Spleen (tissue), 7 donors: ENCODE results near the gene CDC42BPG.
A peak's percentile ranks its signal among the peaks of the same experiment; 100 is the strongest.

Source experiments
- POLR2A ChIP-seq, 3 donors: fragments of 450-650 bp; IDR thresholded peaks; one replicate each; pipeline ENCODE4 v1.5.1; 2017; ENCODE audit warnings: antibody characterized with exemption in 3 of 3, mild to moderate bottlenecking in 1 of 3
- TF ChIP-seq, protein P1 (sequence below), 11 experiments: fragments of 200-600 bp in 7 of 11; fragments of 450-650 bp in 4 of 11; sonication (generic) in 4 of 11; IDR thresholded peaks in 8 of 11; conservative IDR thresholded peaks in 3 of 11; 1 replicate in 7 of 11; 2 replicates in 4 of 11; pipeline versions ENCODE4 v1.4.0 to v1.8.0; 2016 to 2021; ENCODE audit warnings: antibody characterized with exemption in 11 of 11, inconsistent platforms in 4 of 11, mild to moderate bottlenecking in 1 of 11
- donor health status: DM: no; HTN: no; CAD: no; lungs with moderate emphysema.
- donor health status: DM: no; HTN: no; CAD: no.
- donor health status: DM: no; HTN: no; CAD: no.

DNA sequence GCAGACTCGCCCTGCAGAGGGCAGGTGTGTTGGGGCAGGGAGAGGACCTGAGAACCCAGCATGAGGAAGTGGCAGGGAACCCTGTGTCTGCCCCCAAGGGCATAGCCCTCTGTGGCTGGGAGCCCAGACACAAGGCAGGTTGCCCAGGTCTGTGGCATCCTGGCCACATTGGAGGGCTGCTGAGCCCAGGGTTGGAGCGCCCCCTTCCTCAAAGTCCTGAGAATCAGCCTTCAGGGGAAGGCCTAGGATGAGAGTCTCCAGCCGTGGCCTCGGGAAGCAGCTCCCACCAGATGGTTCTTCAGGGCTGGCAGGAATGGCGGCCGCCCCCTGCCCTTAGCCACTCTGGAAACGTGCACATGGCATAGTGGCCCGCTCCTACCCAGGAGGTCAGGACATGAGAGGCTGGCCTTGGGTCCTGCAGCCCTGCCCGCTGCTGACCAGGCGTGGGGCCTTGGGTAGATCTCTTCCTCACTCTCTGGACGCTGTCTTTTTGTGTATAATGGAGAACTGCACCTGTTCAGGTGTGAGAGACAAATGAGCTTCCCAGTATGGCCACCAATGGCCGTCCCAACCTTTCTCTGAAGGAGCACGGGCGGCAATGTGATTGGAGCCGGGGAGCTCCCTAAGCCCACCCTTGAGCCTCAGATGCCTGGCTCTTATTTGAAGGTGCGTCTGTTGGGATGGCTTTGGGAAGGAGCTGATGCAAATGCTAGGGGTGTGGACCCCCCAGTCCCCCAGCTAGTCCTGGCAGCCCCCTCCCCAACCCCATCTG is 4.6 kb upstream of the CDC42BPG start:
- TF ChIP-seq, protein P1, sequence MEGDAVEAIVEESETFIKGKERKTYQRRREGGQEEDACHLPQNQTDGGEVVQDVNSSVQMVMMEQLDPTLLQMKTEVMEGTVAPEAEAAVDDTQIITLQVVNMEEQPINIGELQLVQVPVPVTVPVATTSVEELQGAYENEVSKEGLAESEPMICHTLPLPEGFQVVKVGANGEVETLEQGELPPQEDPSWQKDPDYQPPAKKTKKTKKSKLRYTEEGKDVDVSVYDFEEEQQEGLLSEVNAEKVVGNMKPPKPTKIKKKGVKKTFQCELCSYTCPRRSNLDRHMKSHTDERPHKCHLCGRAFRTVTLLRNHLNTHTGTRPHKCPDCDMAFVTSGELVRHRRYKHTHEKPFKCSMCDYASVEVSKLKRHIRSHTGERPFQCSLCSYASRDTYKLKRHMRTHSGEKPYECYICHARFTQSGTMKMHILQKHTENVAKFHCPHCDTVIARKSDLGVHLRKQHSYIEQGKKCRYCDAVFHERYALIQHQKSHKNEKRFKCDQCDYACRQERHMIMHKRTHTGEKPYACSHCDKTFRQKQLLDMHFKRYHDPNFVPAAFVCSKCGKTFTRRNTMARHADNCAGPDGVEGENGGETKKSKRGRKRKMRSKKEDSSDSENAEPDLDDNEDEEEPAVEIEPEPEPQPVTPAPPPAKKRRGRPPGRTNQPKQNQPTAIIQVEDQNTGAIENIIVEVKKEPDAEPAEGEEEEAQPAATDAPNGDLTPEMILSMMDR (IDR thresholded peaks at IDR 0.05 in 8 of 11, conservative IDR thresholded peaks at IDR 0.05 in 3 of 11), result peak in 7 of 11 experiments; percentile 1 to 40 (median 30)
- TF ChIP-seq POLR2A (IDR thresholded peaks at IDR 0.05), result no peak
